Activated naive CD4-positive, alpha-beta T cell treated with anti-CD3 and anti-CD28 coated beads, Interleukin-2, amount 10 ng/mL, durations not matched to agents 7 days and 5 days (primary cell): ENCODE results near the gene HLA-DRB5.
"Not testable (repeated sequence)": the region's sequence is repeated elsewhere in the genome, so short reads cannot be mapped to it uniquely, and the experiment has no call there.

Experiments used
- CTCF ChIA-PET: fragments of 350-600 bp; sonication (Branson Sonifier 250); formaldehyde crosslinking; loops from one replicate; lab custom pipeline; 2021; ENCODE audit warnings: antibody characterized with exemption; lab: Charles Lee
- DNase-seq: peaks from one replicate; pipeline ENCODE4 v3.0.0-alpha.2; 2020
- H3K27ac Mint-ChIP-seq: one replicate; pipeline ENCODE4 v1.8.0; 2021; ENCODE audit warnings: mild to moderate bottlenecking, moderate library complexity, mixed read lengths
- H3K27me3 Mint-ChIP-seq: one replicate; pipeline ENCODE4 v1.8.0; 2021; ENCODE audit warnings: mild to moderate bottlenecking, mixed read lengths
- H3K36me3 Mint-ChIP-seq: one replicate; pipeline ENCODE4 v1.8.0; 2021; ENCODE audit warnings: mixed read lengths
- H3K4me1 Mint-ChIP-seq: one replicate; pipeline ENCODE4 v1.8.0; 2021; ENCODE audit warnings: mixed read lengths
- H3K4me3 Mint-ChIP-seq: one replicate; pipeline ENCODE4 v1.8.0; 2021; ENCODE audit warnings: mild to moderate bottlenecking, moderate library complexity, mixed read lengths
- H3K9me3 Mint-ChIP-seq: one replicate; pipeline ENCODE4 v1.8.0; 2021; ENCODE audit warnings: mixed read lengths

Gene HLA-DRB5

GRCh38 chr6:32473376-32474348, 56.4 kb downstream of the HLA-DRB5 start:
- H3K27ac Mint-ChIP-seq, H3K9me3 Mint-ChIP-seq, H3K4me3 Mint-ChIP-seq, CTCF ChIA-PET, H3K4me1 Mint-ChIP-seq, H3K36me3 Mint-ChIP-seq, DNase-seq: not testable (repeated sequence)
- H3K27me3 Mint-ChIP-seq: peaks cover 16% of the 10 kb centered on the region

GRCh38 chr6:32472781-32473375, 57.2 kb downstream of the HLA-DRB5 start:
- CTCF ChIA-PET: interaction anchor here (0.7 kb wide), 1 partner anchor 116 kb away, joined by 3 read pairs; no protein-coding TSS in a partner anchor
- H3K9me3 Mint-ChIP-seq: no peaks in the 10 kb centered on the region
- no peak overlapping the region for H3K4me3 Mint-ChIP-seq
- H3K36me3 Mint-ChIP-seq: no peaks in the 10 kb centered on the region
- DNase-seq: no peak
- H3K27me3 Mint-ChIP-seq: peaks cover 16% of the 10 kb centered on the region
- H3K4me1 Mint-ChIP-seq: peaks cover 3% of the 10 kb centered on the region
- H3K27ac Mint-ChIP-seq: no peak overlapping the region

- CTCF ChIA-PET, H3K9me3 Mint-ChIP-seq, H3K4me3 Mint-ChIP-seq, H3K36me3 Mint-ChIP-seq, H3K4me1 Mint-ChIP-seq, DNase-seq, H3K27ac Mint-ChIP-seq: not testable (repeated sequence)
- H3K27me3 Mint-ChIP-seq: peaks cover 21% of the 10 kb centered on the region
These were observed 62.2 kb downstream of the HLA-DRB5 start for GRCh38 chr6:32467743-32468503.
